GM21423 (cell line): ENCODE measurements around the gene GNPTG.

Source experiments
- ATAC-seq: cut with Tn5 transposase; IDR thresholded peaks from one replicate; pipeline ENCODE4 v1.9.1; 2021; ENCODE audit warnings: mild to moderate bottlenecking, moderate library complexity; ENCODE audit not compliant: unreplicated experiment

GNPTG gene

GRCh38 chr16:1367486-1368174 lies 15.9 kb downstream of the GNPTG start:
- no peak for ATAC-seq

- ATAC-seq, result no peak
These were observed 19.6 kb downstream of the GNPTG start for GRCh38 chr16:1371054-1371978.

- no peak for ATAC-seq
These were observed 20.7 kb downstream of the GNPTG start for GRCh38 chr16:1372292-1372950.

DNA sequence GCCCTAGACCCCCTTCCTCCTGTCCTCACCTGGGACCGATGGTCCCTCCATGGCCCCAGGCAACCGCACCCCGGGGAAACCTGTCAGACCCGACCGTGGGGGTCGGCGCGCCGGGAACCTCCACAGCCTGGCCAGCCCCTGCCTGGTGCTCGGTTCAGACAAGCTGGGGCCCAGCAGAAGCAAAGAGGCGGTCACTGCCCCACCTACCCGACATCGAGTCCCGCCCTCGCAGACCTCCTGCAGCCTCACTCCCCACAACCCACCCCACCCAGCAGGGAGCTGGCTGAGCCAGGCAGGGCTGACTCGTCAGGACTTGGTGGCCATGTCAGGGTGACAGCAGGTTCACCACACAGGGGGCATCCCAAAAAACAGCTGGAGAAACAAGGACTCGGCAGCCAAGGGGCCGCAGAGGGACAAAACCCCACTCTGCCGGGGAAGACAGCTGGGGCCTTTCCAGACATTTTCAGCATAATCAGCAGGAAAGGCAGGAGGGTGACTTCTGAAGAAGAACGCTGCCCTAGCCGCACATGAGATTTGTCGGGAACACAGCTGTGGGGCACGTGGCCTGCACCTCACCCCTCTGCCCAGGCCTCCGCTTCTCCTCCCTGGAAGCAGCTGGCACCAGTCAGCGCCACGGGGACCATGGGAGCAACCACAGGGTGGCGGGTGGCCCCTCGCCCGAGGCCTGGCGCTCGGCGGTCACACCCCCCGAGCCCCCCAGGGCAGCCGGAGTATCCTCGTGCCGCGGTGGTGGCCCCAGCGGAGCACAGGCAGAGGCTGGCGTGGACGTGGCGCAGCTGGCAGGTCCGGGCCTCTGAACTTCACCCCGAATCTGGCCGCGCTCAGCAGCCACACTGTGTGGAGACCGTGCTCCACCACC lies 22.9 kb downstream of the GNPTG start:
- no peak for ATAC-seq

- no peak for ATAC-seq
These were observed 23.5 kb downstream of the GNPTG start for GRCh38 chr16:1375298-1375640.

DNA sequence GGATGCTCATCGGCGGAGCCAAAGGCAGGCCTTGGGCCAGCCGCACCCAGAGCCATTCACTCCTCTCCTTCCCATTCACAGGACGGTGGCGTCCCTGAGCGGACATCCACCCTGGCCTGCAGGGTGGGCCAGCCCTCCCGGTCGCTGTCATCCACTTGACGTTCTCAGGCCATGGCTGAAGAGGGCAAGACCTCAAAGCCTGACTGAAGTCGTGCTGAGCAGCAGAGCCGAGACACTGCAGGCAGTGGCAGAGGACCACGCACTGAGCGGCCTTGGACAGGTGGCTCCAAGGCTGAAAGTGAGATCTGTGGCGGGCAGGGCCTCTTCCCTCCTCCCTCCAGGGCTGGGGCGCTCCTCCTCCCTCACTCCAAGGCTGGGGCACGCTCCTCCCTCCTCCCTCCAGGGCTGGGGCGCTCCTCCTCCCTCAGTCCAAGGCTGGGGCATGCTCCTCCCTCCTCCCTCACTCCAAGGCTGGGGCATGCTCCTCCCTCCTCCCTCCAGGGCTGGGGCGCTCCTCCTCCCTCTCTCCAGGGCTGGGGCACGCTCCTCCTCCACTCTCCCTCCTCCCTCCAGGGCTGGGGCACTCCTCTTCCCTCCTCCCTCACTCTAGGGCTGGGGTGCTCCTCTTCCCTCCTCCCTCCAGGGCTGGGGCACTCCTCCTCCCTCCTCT lies 24.1 kb downstream of the GNPTG start:
- ATAC-seq, result no peak

DNA sequence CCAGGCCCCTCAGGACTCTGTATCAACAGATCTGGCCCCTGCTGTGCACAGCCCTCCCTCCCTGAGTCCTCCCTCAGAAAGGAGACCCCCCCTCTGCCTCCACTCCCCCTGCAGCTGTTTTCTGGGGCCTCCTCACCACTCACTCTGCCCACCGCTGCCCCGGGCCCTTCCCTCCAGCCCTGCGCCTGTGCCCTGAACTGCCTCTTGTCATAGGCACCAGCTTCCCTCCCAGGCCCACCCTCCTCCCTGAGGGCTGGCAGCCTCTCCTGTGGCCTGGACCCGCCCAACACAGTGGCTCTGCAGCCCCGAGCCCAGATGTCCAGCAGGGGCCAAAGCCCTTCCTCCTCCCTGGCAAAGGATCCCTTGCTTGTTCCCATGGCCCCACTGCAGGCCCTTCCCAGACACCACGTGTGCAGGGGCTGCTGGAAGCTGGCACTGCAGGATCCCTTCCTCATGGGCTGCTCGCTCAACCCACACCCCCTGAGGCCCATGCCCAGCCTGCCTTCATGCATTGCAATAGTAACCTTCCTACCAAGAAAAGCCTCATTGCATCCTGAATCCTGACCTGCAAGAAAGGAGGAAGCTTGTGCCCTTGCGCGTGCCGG lies 25.8 kb downstream of the GNPTG start:
- no peak for ATAC-seq

- ATAC-seq, result no peak
These were observed 26.5 kb downstream of the GNPTG start for GRCh38 chr16:1378087-1378803.

- ATAC-seq, result no peak
These were observed 27.1 kb downstream of the GNPTG start for GRCh38 chr16:1378804-1379303.

- no peak for ATAC-seq
These were observed 27.8 kb downstream of the GNPTG start for GRCh38 chr16:1379304-1380076.

DNA sequence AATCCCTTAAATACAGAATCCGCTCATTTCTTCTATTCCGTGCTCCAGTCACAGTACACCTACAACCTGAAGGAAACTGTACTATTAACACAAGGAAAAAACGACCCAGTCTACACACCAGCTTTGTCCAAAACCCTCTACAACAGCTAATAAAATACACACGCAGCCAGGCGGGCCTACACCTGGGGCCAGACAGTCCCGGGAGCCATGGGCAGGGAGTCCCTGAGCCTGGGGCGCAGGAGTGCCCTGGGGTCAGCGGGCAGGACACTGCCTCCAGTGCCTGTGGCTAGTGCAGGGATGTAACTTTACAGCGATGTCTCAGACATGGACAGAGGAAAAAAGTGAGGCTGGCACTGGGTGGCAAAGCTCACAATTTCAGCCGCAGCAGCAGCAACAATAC lies 28.5 kb downstream of the GNPTG start:
- ATAC-seq, result no peak

DNA sequence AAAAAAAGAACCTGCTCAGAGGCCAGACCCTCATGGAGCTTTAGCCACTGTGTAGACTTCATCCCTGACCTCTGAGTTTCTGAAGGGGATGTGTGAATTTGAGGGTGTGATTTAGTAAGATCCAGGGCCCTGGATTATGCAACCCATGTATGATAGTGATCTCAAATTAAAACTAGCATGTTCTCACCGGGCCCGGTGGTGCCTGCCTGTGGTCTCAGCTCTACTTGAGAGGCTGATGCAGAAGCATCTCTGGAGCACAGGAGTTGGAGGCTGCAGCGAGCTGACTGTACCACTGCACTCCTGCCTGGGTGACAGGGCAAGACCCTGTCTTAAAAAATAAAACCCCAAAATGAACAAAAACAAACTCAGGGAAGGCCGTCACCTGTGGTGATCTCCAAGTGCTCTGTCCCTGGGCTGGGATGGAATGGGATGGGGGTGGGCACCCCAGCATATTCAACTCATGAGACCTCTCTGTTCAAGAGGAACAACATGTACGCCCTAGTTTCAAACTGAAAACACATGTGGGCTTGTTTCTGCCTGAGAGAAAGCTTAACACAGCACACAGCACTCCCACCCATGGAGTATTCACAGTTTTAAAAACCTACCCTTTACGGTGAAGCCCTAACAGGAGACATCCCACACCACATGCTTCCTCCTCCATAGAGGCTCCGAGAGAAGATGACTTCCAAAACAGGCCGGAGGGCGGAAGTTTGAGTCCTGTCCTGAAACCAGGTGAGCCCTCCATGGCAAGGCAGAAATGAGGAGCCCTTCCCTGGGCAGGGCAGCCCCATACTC lies 30.1 kb downstream of the GNPTG start:
- no peak for ATAC-seq

GRCh38 chr16:1383556-1383955 lies 31.8 kb downstream of the GNPTG start:
- ATAC-seq, result no peak

DNA sequence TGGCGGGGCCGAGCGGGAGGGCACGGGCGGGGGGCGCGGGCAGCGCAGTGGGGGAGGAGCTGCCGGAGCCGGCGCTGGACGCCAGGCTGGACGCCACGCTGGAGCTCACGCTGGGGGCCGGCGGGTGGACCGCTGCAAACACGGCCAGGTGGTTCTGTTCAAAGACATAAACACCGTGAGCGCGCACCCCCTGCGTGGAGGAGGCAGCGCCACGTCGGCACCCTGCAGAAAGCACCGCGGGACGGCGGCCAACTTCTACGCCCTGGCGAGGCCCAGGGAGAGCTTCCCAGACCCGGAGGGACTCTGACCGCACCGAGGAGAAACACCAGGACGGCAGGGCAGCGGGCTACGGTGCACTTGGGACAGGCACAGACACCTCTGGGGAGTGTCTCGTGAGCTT lies 33.5 kb downstream of the GNPTG start:
- ATAC-seq, result no peak

DNA sequence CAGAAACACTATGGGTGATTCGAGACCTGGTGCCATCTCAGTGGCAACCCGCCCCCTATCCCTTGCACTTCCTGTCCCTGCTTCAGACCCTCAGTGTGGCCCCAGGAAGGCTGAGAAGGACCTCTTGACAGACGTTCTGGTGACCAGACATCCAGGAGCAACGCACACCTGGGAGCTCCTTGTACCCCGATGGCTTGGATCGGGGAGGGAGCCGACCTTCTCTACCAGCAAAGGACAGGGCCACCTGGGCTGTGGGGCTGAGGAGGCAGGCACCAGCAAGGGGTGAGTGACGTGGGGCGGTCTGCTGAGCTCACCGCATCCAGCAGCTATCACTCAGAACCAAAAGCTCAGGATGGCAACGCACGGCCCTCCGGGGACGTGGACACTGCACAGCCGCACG lies 35.6 kb downstream of the GNPTG start:
- ATAC-seq, result no peak

GRCh38 chr16:1389762-1390161 lies 38.0 kb downstream of the GNPTG start:
- ATAC-seq, result no peak

- no peak for ATAC-seq
These were observed 38.6 kb downstream of the GNPTG start for GRCh38 chr16:1390239-1390779.
